HepG2 (cell line): ENCODE data around the gene GNPNAT1. TPM values are rescaled to one million over a fixed set of nuclear protein-coding genes. Genes with fewer than 3 reads are reported as not detected.
A peak's percentile ranks its signal among the peaks of the same experiment; 100 is the strongest.

ENCODE experiments used
- CREB1 ChIP-seq, 2 experiments: fragments of 450-650 bp in 1 of 2; IDR thresholded peaks; 2 replicates each; pipeline ENCODE4 v1.6.1; 2016 to 2017; ENCODE audit warnings: control low read depth in 1 of 2, mild to moderate bottlenecking in 1 of 2, missing compliant biosample characterization in 1 of 2, missing genetic modification characterization in 1 of 2
- DNMT1 ChIP-seq: sonication (generic); formaldehyde crosslinking; IDR thresholded peaks from 2 replicates; pipeline ENCODE4 v1.5.1; 2020; ENCODE audit warnings: mild to moderate bottlenecking, missing genetic modification reagents
- HCFC1 ChIP-seq: fragments of 150-350 bp; IDR thresholded peaks from 2 replicates; pipeline ENCODE4 v1.6.1; 2014; ENCODE audit warnings: low read depth, low read length
- JARID2 ChIP-seq: sonication (generic); formaldehyde crosslinking; IDR thresholded peaks from 2 replicates; pipeline ENCODE4 v1.8.1; 2023; ENCODE audit warnings: missing genetic modification reagents, inconsistent platforms; ENCODE audit not compliant: insufficient replicate concordance
- KDM1A ChIP-seq: IDR thresholded peaks from 2 replicates; pipeline ENCODE4 v1.6.1; 2016; ENCODE audit warnings: missing compliant biosample characterization
- KIAA2018 ChIP-seq: sonication (generic); formaldehyde crosslinking; IDR thresholded peaks from 2 replicates; pipeline ENCODE4 v1.5.0; 2020; ENCODE audit warnings: mild to moderate bottlenecking, missing genetic modification reagents, borderline replicate concordance
- MXD3 ChIP-seq: IDR thresholded peaks from 2 replicates; pipeline ENCODE4 v1.6.1; 2016; ENCODE audit warnings: mild to moderate bottlenecking, missing biosample characterization, missing genetic modification reagents
- NFIC ChIP-seq: IDR thresholded peaks from 2 replicates; pipeline ENCODE4 v1.6.1; 2012; ENCODE audit warnings: mild to moderate bottlenecking, low read length, inconsistent platforms
- PHF21A ChIP-seq: sonication (generic); formaldehyde crosslinking; IDR thresholded peaks from 2 replicates; pipeline ENCODE4 v1.5.0; 2020; ENCODE audit warnings: mild to moderate bottlenecking, missing genetic modification reagents
- SKI ChIP-seq: fragments of 450-650 bp; IDR thresholded peaks from one replicate; pipeline ENCODE4 v1.6.1; 2018; ENCODE audit warnings: mild to moderate bottlenecking; ENCODE audit not compliant: partially characterized antibody
- SMARCE1 ChIP-seq: fragments of 450-650 bp; IDR thresholded peaks from 2 replicates; pipeline ENCODE4 v1.6.1; 2017; ENCODE audit warnings: borderline replicate concordance
- SNRNP70 ChIP-seq: fragments of 200-400 bp; formaldehyde crosslinking; IDR thresholded peaks from 2 replicates; pipeline ENCODE4 v1.6.1; 2017; ENCODE audit warnings: mild to moderate bottlenecking, low read depth, low read length, moderate library complexity
- STAT6 ChIP-seq: sonication (generic); formaldehyde crosslinking; IDR thresholded peaks from 2 replicates; pipeline ENCODE4 v1.4.0; 2020; ENCODE audit warnings: missing genetic modification reagents, mild to moderate bottlenecking, borderline replicate concordance
- ZFP91 ChIP-seq: sonication (generic); formaldehyde crosslinking; IDR thresholded peaks from 2 replicates; pipeline ENCODE4 v1.9.0; 2022; ENCODE audit warnings: missing genetic modification reagents, mild to moderate bottlenecking, borderline replicate concordance
- ZNF484 ChIP-seq: sonication (generic); formaldehyde crosslinking; IDR thresholded peaks from 2 replicates; pipeline ENCODE4 v1.5.1; 2020; ENCODE audit warnings: mild to moderate bottlenecking, low read depth, missing genetic modification reagents, borderline replicate concordance
- polyA plus RNA-seq, 8 experiments: library from polyadenylated mRNA; depleted of rRNA in 3 of 8; stranded (reverse) in 7 of 8; unstranded in 1 of 8; fragments of >200 nt; fragmentation: Illumina TruSeq in 4 of 8; extraction: Trizol in 4 of 8; gene quantifications; 2 replicates each; pipeline versions ENCODE4 v1.2.1 to v1.2.3, GENCODE V29; 2011 to 2016; ENCODE audit warnings: low read depth in 4 of 8, missing spikeins in 1 of 8, mixed read lengths in 1 of 8; ENCODE audit not compliant: insufficient read depth in 1 of 8
- total RNA-seq, 5 experiments: library from RNA; depleted of rRNA; stranded (reverse); fragments of >200 nt; fragmentation: Illumina TruSeq; extraction: Trizol; gene quantifications; 2 replicates each; pipeline ENCODE4 v1.2.3, GENCODE V29; 2016; ENCODE audit warnings: low read depth in 1 of 5

Gene GNPNAT1
- total and polyA plus RNA-seq, 2 of the 13 experiments (the other 11 are each of a cell fraction or from before 2014, with no cell fraction given), result 38.3 to 54.9 TPM

- no peak for TF ChIP-seq KIAA2018 (CRISPR knock-in tag)
- TF ChIP-seq SNRNP70, result no peak
- peak; percentile 48; the same call in 1 of the 2 replicates for TF ChIP-seq SMARCE1
- no peak for TF ChIP-seq HCFC1
- TF ChIP-seq CREB1 (IDR thresholded peaks at IDR 0.05), result no peak
- peak; percentile 79 for TF ChIP-seq CREB1 (CRISPR knock-in tag; IDR thresholded peaks at IDR 0.05)
- TF ChIP-seq KDM1A (CRISPR knock-in tag), result peak; percentile 89
- TF ChIP-seq MXD3 (CRISPR knock-in tag), result no peak
- no peak for TF ChIP-seq DNMT1 (CRISPR knock-in tag)
- TF ChIP-seq NFIC, result peak; percentile 91; the same call in 1 of the 2 replicates
- peak; percentile 83 for TF ChIP-seq PHF21A (CRISPR knock-in tag)
- TF ChIP-seq STAT6 (CRISPR knock-in tag), result no peak
- TF ChIP-seq JARID2, result no peak
- peak; percentile 93 for TF ChIP-seq SKI
- no peak for TF ChIP-seq ZNF484 (CRISPR knock-in tag)
- TF ChIP-seq ZFP91 (CRISPR knock-in tag), result no peak
Observed at GRCh38 chr14:52821805-52822250, 30.4 kb upstream of the GNPNAT1 start (continued).
